H1 (cell line): ENCODE measurements around the gene BCAS1. TPM values are rescaled to one million over a fixed set of nuclear protein-coding genes. Genes with fewer than 3 reads are reported as not detected.

Experiments used
- CTCF ChIA-PET: fragments of 300-600 bp; sonication (Branson Sonifier 250); formaldehyde crosslinking; loops from one replicate; lab custom pipeline; 2021; ENCODE audit not compliant: partially characterized antibody; lab: Charles Lee
- POLR2A ChIA-PET: fragments of 300-600 bp; sonication (Branson Sonifier 250); formaldehyde crosslinking; loops from one replicate; lab custom pipeline; 2021; ENCODE audit warnings: inconsistent platforms; ENCODE audit not compliant: partially characterized antibody; lab: Charles Lee
- DNase-seq, 2 experiments: peaks; one replicate each; pipeline versions ENCODE4 v3.0.0 to v3.0.0-alpha.2; 2010 to 2022; ENCODE audit warnings: low spot score in 2 of 2, low read depth in 1 of 2, mixed read lengths in 1 of 2
- FAIRE-seq: peaks from 2 replicates; lab custom pipeline; 2011; peaks lifted over from hg19 to GRCh38; lab: Jason Lieb, UNC
- H2AFZ ChIP-seq: 2 replicates; pipeline ENCODE4 v1.8.1; 2012; ENCODE audit warnings: low read length, inconsistent platforms
- H2AK5ac ChIP-seq: 2 replicates; pipeline ENCODE4 v1.6.1; 2013; ENCODE audit warnings: low read depth, low read length
- H2BK120ac ChIP-seq: replicated peaks from 2 replicates; pipeline ENCODE3; 2013; ENCODE audit warnings: low read depth, low read length, inconsistent platforms
- H2BK12ac ChIP-seq: 2 replicates; pipeline ENCODE4 v1.6.1; 2013; ENCODE audit warnings: low read depth, low read length
- H2BK15ac ChIP-seq: 2 replicates; pipeline ENCODE4 v1.6.1; 2013; ENCODE audit warnings: low read length
- H2BK20ac ChIP-seq: 2 replicates; pipeline ENCODE4 v1.6.1; 2013; ENCODE audit warnings: low read length
- H2BK5ac ChIP-seq: 2 replicates; pipeline ENCODE4 v1.6.1; 2013; ENCODE audit warnings: low read depth, low read length
- H3K14ac ChIP-seq: 2 replicates; pipeline ENCODE4 v1.6.1; 2013; ENCODE audit warnings: inconsistent platforms; ENCODE audit not compliant: insufficient read length
- H3K18ac ChIP-seq: 2 replicates; pipeline ENCODE4 v1.6.1; 2013; ENCODE audit warnings: low read length; ENCODE audit errors: extremely low read depth
- H3K23ac ChIP-seq: 2 replicates; pipeline ENCODE4 v1.6.1; 2013; ENCODE audit warnings: inconsistent platforms; ENCODE audit not compliant: insufficient read length
- H3K23me2 ChIP-seq: 2 replicates; pipeline ENCODE4 v1.6.1; 2013; ENCODE audit warnings: low read depth, low read length
- H3K27ac ChIP-seq: 2 replicates; pipeline ENCODE4 v1.6.1; 2011; ENCODE audit warnings: low read depth, low read length, inconsistent platforms
- H3K27me3 ChIP-seq, 4 experiments: replicated peaks in 1 of 4; 1 replicate in 1 of 4; 2 replicates in 3 of 4; pipeline versions ENCODE4 v1.6.1 to v1.8.1; 2011 to 2013; ENCODE audit warnings: low read length in 3 of 4, mild to moderate bottlenecking in 3 of 4, inconsistent platforms in 2 of 4, mixed read lengths in 2 of 4, moderate library complexity in 1 of 4; ENCODE audit not compliant: control insufficient read depth in 3 of 4, insufficient read depth in 3 of 4; ENCODE audit errors: extremely low read depth in 1 of 4
- H3K36me3 ChIP-seq, 4 experiments: 2 replicates each; pipeline versions ENCODE4 v1.6.1 to v1.8.1; 2011 to 2013; ENCODE audit warnings: mild to moderate bottlenecking in 4 of 4, low read length in 3 of 4, moderate library complexity in 2 of 4, control low read depth in 1 of 4, inconsistent platforms in 1 of 4; ENCODE audit not compliant: insufficient read depth in 4 of 4, control insufficient read depth in 2 of 4
- H3K4ac ChIP-seq: replicated peaks from 2 replicates; pipeline ENCODE3; 2013; ENCODE audit warnings: low read length, low read depth, mixed read lengths, inconsistent platforms; ENCODE audit not compliant: insufficient read length
- H3K4me1 ChIP-seq, 4 experiments: replicated peaks in 1 of 4; 1 replicate in 1 of 4; 2 replicates in 3 of 4; pipeline versions ENCODE4 v1.6.1 to v1.8.1; 2011 to 2013; ENCODE audit warnings: low read length in 3 of 4, inconsistent platforms in 2 of 4, mixed read lengths in 1 of 4; ENCODE audit not compliant: insufficient read depth in 4 of 4, control insufficient read depth in 3 of 4
- H3K4me2 ChIP-seq, 2 experiments: 2 replicates each; pipeline versions ENCODE4 v1.6.1 to v1.8.1; 2011 to 2013; ENCODE audit warnings: low read depth in 2 of 2, low read length in 2 of 2, control low read depth in 1 of 2, inconsistent platforms in 1 of 2, mild to moderate bottlenecking in 1 of 2; ENCODE audit not compliant: insufficient read depth in 1 of 2
- H3K4me3 ChIP-seq, 4 experiments: fragments of 200-600, 300-600 bp in 1 of 4; sonication (generic), shearing (Covaris generic), sonication (Bioruptor Twin) in 1 of 4; 2 replicates each; pipeline versions ENCODE4 v1.5.1 to v1.8.1; 2011 to 2016; ENCODE audit warnings: low read length in 4 of 4, low read depth in 3 of 4, control low read depth in 2 of 4, inconsistent platforms in 2 of 4, mild to moderate bottlenecking in 2 of 4, mixed read lengths in 1 of 4, moderate library complexity in 1 of 4; ENCODE audit not compliant: insufficient read depth in 2 of 4; ENCODE audit errors: extremely low read depth in 1 of 4
- H3K56ac ChIP-seq: replicated peaks from 2 replicates; pipeline ENCODE3; 2013; ENCODE audit warnings: low read depth, mild to moderate bottlenecking, mixed read lengths, low read length, inconsistent platforms; ENCODE audit not compliant: insufficient read length
- H3K79me1 ChIP-seq: 2 replicates; pipeline ENCODE4 v1.6.1; 2013; ENCODE audit warnings: low read depth, low read length, control low read depth
- H3K79me2 ChIP-seq, 2 experiments: 2 replicates each; pipeline versions ENCODE4 v1.6.1 to v1.8.1; 2012 to 2013; ENCODE audit warnings: low read length in 2 of 2, mild to moderate bottlenecking in 2 of 2, inconsistent platforms in 1 of 2; ENCODE audit not compliant: insufficient read depth in 2 of 2, control insufficient read depth in 1 of 2
- H3K9ac ChIP-seq, 4 experiments: replicated peaks in 1 of 4; 1 replicate in 1 of 4; 2 replicates in 3 of 4; pipeline versions ENCODE4 v1.6.1 to v1.8.1; 2011 to 2013; ENCODE audit warnings: low read depth in 3 of 4, low read length in 3 of 4, control low read depth in 2 of 4, mild to moderate bottlenecking in 2 of 4, moderate library complexity in 2 of 4, inconsistent platforms in 1 of 4; ENCODE audit errors: extremely low read depth in 1 of 4
- H3K9me3 ChIP-seq, 2 experiments: 2 replicates each; pipeline versions ENCODE4 v1.6.1 to v1.8.1; 2012 to 2013; ENCODE audit warnings: mild to moderate bottlenecking in 2 of 2, moderate library complexity in 2 of 2, control low read depth in 1 of 2, inconsistent platforms in 1 of 2, low read depth in 1 of 2, low read length in 1 of 2, mixed read lengths in 1 of 2; ENCODE audit not compliant: insufficient read depth in 2 of 2
- H4K20me1 ChIP-seq, 2 experiments: replicated peaks in 1 of 2; 2 replicates each; pipeline versions ENCODE3 to v1.8.1; 2011 to 2013; ENCODE audit warnings: inconsistent platforms in 2 of 2, low read length in 2 of 2, mild to moderate bottlenecking in 1 of 2; ENCODE audit not compliant: insufficient read depth in 2 of 2, control insufficient read depth in 1 of 2
- H4K5ac ChIP-seq: 2 replicates; pipeline ENCODE4 v1.6.1; 2013; ENCODE audit warnings: low read length, low read depth, mixed read lengths, inconsistent platforms; ENCODE audit not compliant: insufficient read length
- H4K8ac ChIP-seq: 2 replicates; pipeline ENCODE4 v1.8.0; 2013; ENCODE audit warnings: mild to moderate bottlenecking, moderate library complexity, low read length, inconsistent platforms; ENCODE audit not compliant: insufficient read depth; ENCODE audit errors: extremely low read depth
- H4K91ac ChIP-seq: replicated peaks from 2 replicates; pipeline ENCODE3; 2013; ENCODE audit warnings: low read length, mixed read lengths, inconsistent platforms; ENCODE audit not compliant: insufficient read length
- CBX8 ChIP-seq: fragments of 300-800, 300-1000 bp; sonication (generic); IDR thresholded peaks from 2 replicates; pipeline ENCODE4 v1.7.1; 2016; ENCODE audit warnings: low read depth, low read length, borderline replicate concordance
- GTF2F1 ChIP-seq: IDR thresholded peaks from 2 replicates; pipeline ENCODE4 v1.6.1; 2012; ENCODE audit warnings: low read depth, low read length, improper control_type of control experiment, borderline replicate concordance
- KDM5A ChIP-seq: fragments of 200-600 bp; IDR thresholded peaks from 2 replicates; pipeline ENCODE4 v1.7.1; 2012; ENCODE audit warnings: mild to moderate bottlenecking, low read length, inconsistent platforms, mixed read lengths
- PHF8 ChIP-seq: fragments of 200-600 bp; sonication (generic); conservative IDR thresholded peaks from 2 replicates; pipeline ENCODE4 v1.7.1; 2012; ENCODE audit warnings: low read depth, mild to moderate bottlenecking, inconsistent platforms, low read length, moderate library complexity
- POLR2A ChIP-seq, 2 experiments: IDR thresholded peaks; 1 replicate in 1 of 2; 2 replicates in 1 of 2; pipeline ENCODE4 v1.6.1; 2011; ENCODE audit warnings: low read depth in 2 of 2, low read length in 2 of 2, mild to moderate bottlenecking in 2 of 2; ENCODE audit errors: control extremely low read depth in 1 of 2
- POU5F1 ChIP-seq: IDR thresholded peaks from 2 replicates; pipeline ENCODE4 v1.6.1; 2011; ENCODE audit warnings: low read depth, mild to moderate bottlenecking, low read length, moderate library complexity
- RNF2 ChIP-seq: fragments of 200-900, 300-1000 bp; sonication (generic); IDR thresholded peaks from 2 replicates; pipeline ENCODE4 v1.7.1; 2016; ENCODE audit warnings: borderline replicate concordance, low read depth, mild to moderate bottlenecking, antibody characterized with exemption, low read length; ENCODE audit not compliant: poor library complexity, severe bottlenecking; ENCODE audit errors: missing control alignments
- RXRA ChIP-seq: IDR thresholded peaks from 2 replicates; pipeline ENCODE4 v1.6.1; 2011; ENCODE audit warnings: low read depth, mild to moderate bottlenecking, low read length, moderate library complexity; ENCODE audit not compliant: insufficient read depth
- SRF ChIP-seq: IDR thresholded peaks from 2 replicates; pipeline ENCODE4 v1.6.1; 2011; ENCODE audit warnings: mild to moderate bottlenecking, low read depth, low read length, moderate library complexity
- ZNF274 ChIP-seq: IDR thresholded peaks from 2 replicates; pipeline ENCODE4 v1.7.0; 2012; ENCODE audit warnings: low read length, borderline replicate concordance; ENCODE audit errors: extremely low read depth
- WGBS, 2 experiments: shearing (Covaris generic) in 1 of 2; methylation state at CpG; one replicate each; pipeline versions ENCODE4 v1.1.6 to v1.1.7; 2013 to 2015; ENCODE audit warnings: low lambda C conversion rate in 2 of 2, mixed read lengths in 2 of 2, inconsistent platforms in 1 of 2, low coverage in 1 of 2, missing lambda C conversion rate in 1 of 2; ENCODE audit not compliant: insufficient replicate concordance in 2 of 2, insufficient coverage in 1 of 2, insufficient read length in 1 of 2; ENCODE audit errors: extremely low coverage in 1 of 2, missing lambda C conversion rate in 1 of 2; 5-methylcytosine and 5-hydroxymethylcytosine counted together
- polyA plus RNA-seq, 7 experiments: library from polyadenylated mRNA; depleted of rRNA in 3 of 7; stranded (reverse) in 5 of 7; unstranded in 2 of 7; fragments of >200 nt in 5 of 7; fragments of 200-250 nt in 2 of 7; gene quantifications; 1 replicate in 5 of 7; 2 replicates in 1 of 7; 4 replicates in 1 of 7; pipeline versions ENCODE4 v1.2.1 to v1.2.3, GENCODE V29; 2011 to 2013; ENCODE audit warnings: missing spikeins in 2 of 7, mixed read lengths in 2 of 7
- total RNA-seq: library from RNA; stranded (reverse); fragmentation: NEBNext Ultra II Directional; extraction: Animal tissue kit (Norgen Biotek cat#: 25700); gene quantifications from 2 replicates; pipeline ENCODE4 v1.2.1, GENCODE V29; 2021
- TF ChIP-seq, protein P1 (sequence below): IDR thresholded peaks from 2 replicates; pipeline ENCODE4 v1.6.1; 2012; ENCODE audit warnings: inconsistent platforms

The BCAS1 gene
- total and polyA plus RNA-seq, 2 of the 8 experiments (the other 6 are each of a cell fraction or from before 2014, with no cell fraction given) = 0.06 to 0.19 TPM

DNA sequence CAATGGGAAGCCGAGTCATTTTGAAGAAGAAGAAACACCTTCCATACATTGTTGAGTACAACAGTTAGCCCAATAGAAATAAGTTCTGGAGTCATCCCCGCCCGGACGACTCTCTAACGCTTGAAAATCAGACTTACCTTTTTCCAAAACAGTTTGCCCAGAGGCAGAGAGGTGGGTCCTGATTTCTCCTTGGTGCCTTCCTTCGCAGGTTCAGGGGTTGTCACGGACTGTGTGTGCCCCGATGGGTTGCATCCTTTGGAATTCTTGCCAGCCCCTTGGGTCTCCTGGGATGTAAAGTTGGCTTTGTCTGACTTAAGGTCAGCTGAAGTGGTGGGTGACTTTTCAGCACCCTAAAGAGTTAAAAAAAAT lies 85.3 kb downstream of the BCAS1 start:
- Histone ChIP-seq H4K5ac (no peak overlapping the region), H3K27me3 (no peaks in the 10 kb centered on the region), H3K9me3 (no peaks in the 10 kb centered on the region), H3K23ac (no peak overlapping the region), H3K9ac (no peak overlapping the region), H3K79me1 (no peaks in the 10 kb centered on the region), H3K23me2 (no peaks in the 10 kb centered on the region), H3K27ac (no peak overlapping the region), H2AK5ac (no peak overlapping the region), H3K36me3 (no peaks in the 10 kb centered on the region), H4K91ac (no peak overlapping the region), H3K4ac (no peak overlapping the region), H3K79me2 (no peaks in the 10 kb centered on the region), H4K20me1 (no peaks in the 10 kb centered on the region), H4K8ac (no peak overlapping the region), H3K56ac (no peak overlapping the region), H2BK5ac (no peak overlapping the region), H2BK20ac (no peak overlapping the region), H3K4me2 (no peak overlapping the region), H2AFZ (no peak overlapping the region), H3K18ac (no peak overlapping the region), H3K4me3 (no peak overlapping the region), H3K14ac (no peak overlapping the region), H2BK15ac (no peak overlapping the region), H2BK12ac (no peak overlapping the region), H3K4me1 (no peaks in the 10 kb centered on the region), H2BK120ac (no peak overlapping the region)
- 90% methylated on average over 8 of the region's 8 CpGs; no CpG with 5 or more reads in 1 of the 2 experiments for WGBS, 2 experiments
- FAIRE-seq (no peak), DNase-seq (no peak)
- ChIA-PET POLR2A (no interaction called here), CTCF (no interaction called here)
- TF ChIP-seq CBX8 (no peak), PHF8 (no peak), KDM5A (no peak), POLR2A (IDR thresholded peaks at IDR 0.05; ENCODE audit: control extremely low read depth in 1 of 2, low read depth in 2 of 2, low read length in 2 of 2) (no peak), GTF2F1 (no peak), RXRA (no peak), SRF (no peak), POU5F1 (no peak), ZNF274 (no peak), RNF2 (no peak)
- TF ChIP-seq, protein P1, sequence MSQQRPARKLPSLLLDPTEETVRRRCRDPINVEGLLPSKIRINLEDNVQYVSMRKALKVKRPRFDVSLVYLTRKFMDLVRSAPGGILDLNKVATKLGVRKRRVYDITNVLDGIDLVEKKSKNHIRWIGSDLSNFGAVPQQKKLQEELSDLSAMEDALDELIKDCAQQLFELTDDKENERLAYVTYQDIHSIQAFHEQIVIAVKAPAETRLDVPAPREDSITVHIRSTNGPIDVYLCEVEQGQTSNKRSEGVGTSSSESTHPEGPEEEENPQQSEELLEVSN = no peak
